C4-2B (cell line): Measurements from ENCODE around the gene TMSB15B.

Experiments
- CTCF ChIP-seq: fragments of 450-650 bp; conservative IDR thresholded peaks from 2 replicates; pipeline ENCODE4 v1.5.1; 2017; ENCODE audit warnings: mild to moderate bottlenecking
- ZFX ChIP-seq: fragments of 450-650 bp; IDR thresholded peaks from 2 replicates; pipeline ENCODE4 v1.6.1; 2017

GRCh38 chrX:104013158-104013557 lies 50.7 kb downstream of the TMSB15B start:
- TF ChIP-seq CTCF (no peak), ZFX (no peak)
